Right lobe of liver (tissue), 4 donors: ENCODE measurements around the gene TPSD1.

Experiments used
- CTCF ChIP-seq, 4 donors: fragments of 200-600 bp in 3 of 4; fragments of 450-650 bp in 1 of 4; IDR thresholded peaks; one replicate each; pipeline versions ENCODE4 v1.5.1 to v1.8.0; 2016 to 2022; ENCODE audit warnings: antibody characterized with exemption in 4 of 4, mild to moderate bottlenecking in 2 of 4
- POLR2A ChIP-seq: fragments of 450-650 bp; IDR thresholded peaks from one replicate; pipeline ENCODE4 v1.6.1; 2017; ENCODE audit warnings: antibody characterized with exemption, mild to moderate bottlenecking
- donor health status: DM: no; HTN: no; CAD: no.
- donor health status: DM: no; HTN: no; CAD: no.
- donor health status: DM: no; HTN: yes; CAD: no.

- TF ChIP-seq CTCF (IDR thresholded peaks at IDR 0.05) (no peak), POLR2A (no peak)
These were observed 8.6 kb downstream of the TPSD1 start for GRCh38 chr16:1264345-1265089.
